Measurements from ENCODE around the gene SPTBN1. TPM values are rescaled to one million over a fixed set of nuclear protein-coding genes. Genes with fewer than 3 reads are reported as not detected.

Gene SPTBN1
- total and polyA plus RNA-seq, 2 donors (not counting 3 experiments of a cell fraction or from before 2014, with no cell fraction given), result 63.3 to 320 TPM

DNA sequence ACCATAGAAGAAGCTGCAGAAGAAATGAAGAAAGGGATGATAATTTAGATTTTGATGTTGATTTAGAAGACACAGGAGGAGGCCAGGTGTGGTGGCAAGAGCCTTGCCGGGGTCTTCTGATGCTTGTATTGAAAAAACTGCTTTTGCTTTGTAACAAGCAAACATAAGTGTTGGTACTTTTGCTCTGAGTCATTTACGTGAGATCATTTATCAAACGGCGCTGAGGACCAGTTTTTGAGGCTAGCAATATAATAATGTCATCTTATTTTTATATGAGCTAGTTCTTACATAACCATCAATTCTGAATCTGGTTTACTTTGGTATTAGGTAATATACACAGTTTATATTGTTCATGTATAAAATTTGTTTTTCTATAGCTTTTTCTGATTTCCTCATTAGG lies 30.6 kb downstream of the SPTBN1 start:
- DNase-seq (ENCODE audit: low read depth, low spot score) (no peak), FAIRE-seq (no peak)
- Histone ChIP-seq H3K36me3 (ENCODE audit: control insufficient read depth in 2 of 2, extremely low read depth in 1 of 2, insufficient read depth in 2 of 2, low read length in 2 of 2) (no peaks in the 10 kb centered on the region), H3K27ac (ENCODE audit: insufficient read depth, low read depth, low read length) (no peak overlapping the region), H3K9ac (replicated peaks; ENCODE audit: extremely low read depth, insufficient read depth, low read length) (no peak overlapping the region), H2AFZ (ENCODE audit: low read depth, low read length) (no peak overlapping the region), H3K4me2 (ENCODE audit: insufficient read depth, low read length) (no peak overlapping the region), H3K4me1 (ENCODE audit: control insufficient read depth, extremely low read depth, insufficient read depth, low read length) (peaks cover 19% of the 10 kb centered on the region), H3K9me1 (replicated peaks; ENCODE audit: control insufficient read depth, extremely low read depth, insufficient read depth, low read length) (no peaks in the 10 kb centered on the region), H3K27me3 (ENCODE audit: control insufficient read depth in 2 of 2, insufficient read depth in 2 of 2, low read length in 2 of 2) (no peaks in the 10 kb centered on the region), H4K20me1 (replicated peaks; ENCODE audit: control insufficient read depth, extremely low read depth, insufficient read depth, low read length) (peaks cover 2% of the 10 kb centered on the region), H3K9me3 (replicated peaks; ENCODE audit: control insufficient read depth, insufficient read depth, low read length) (no peaks in the 10 kb centered on the region), H3K79me2 (ENCODE audit: control insufficient read depth, insufficient read depth, low read length) (peaks cover 25% of the 10 kb centered on the region), H3K4me3 (replicated peaks in 1 of 3; ENCODE audit: insufficient read depth in 1 of 3, low read depth in 1 of 3, low read length in 3 of 3) (no peak overlapping the region)
- intact Hi-C loops (cut with micrococcal nuclease) (no loop called here), dilution Hi-C loops (cut with MboI; ENCODE audit: extremely low pct_ligation_motif_present, low sequenced_read_pairs) (no loop called here)
- ChIA-PET POLR2A (no interaction called here), CTCF (interaction anchor here (0.6 to 0.8 kb wide), 3 partner anchors 102 to 280 kb away, joined by 3 to 5 read pairs (median 4); no protein-coding TSS in a partner anchor)
- TF ChIP-seq POLR2AphosphoS5 (IDR thresholded peaks at IDR 0.05; ENCODE audit: insufficient read depth, low read depth, low read length) (no peak), POLR2A (IDR thresholded peaks at IDR 0.05; ENCODE audit: low read depth, low read length) (no peak), GATA2 (IDR thresholded peaks at IDR 0.05; ENCODE audit: insufficient read depth, insufficient read length, low read depth, low read length) (no peak), MYC (IDR thresholded peaks at IDR 0.05; ENCODE audit: low read depth, low read length) (no peak), FOS (IDR thresholded peaks at IDR 0.05; ENCODE audit: borderline replicate concordance, insufficient read depth, low read length) (no peak), JUN (IDR thresholded peaks at IDR 0.05; ENCODE audit: borderline replicate concordance, insufficient read depth, insufficient read length, low read depth) (no peak), EZH2 (IDR thresholded peaks at IDR 0.05; ENCODE audit: borderline replicate concordance, low read depth, low read length, severe bottlenecking) (no peak)
- TF ChIP-seq, protein P1, sequence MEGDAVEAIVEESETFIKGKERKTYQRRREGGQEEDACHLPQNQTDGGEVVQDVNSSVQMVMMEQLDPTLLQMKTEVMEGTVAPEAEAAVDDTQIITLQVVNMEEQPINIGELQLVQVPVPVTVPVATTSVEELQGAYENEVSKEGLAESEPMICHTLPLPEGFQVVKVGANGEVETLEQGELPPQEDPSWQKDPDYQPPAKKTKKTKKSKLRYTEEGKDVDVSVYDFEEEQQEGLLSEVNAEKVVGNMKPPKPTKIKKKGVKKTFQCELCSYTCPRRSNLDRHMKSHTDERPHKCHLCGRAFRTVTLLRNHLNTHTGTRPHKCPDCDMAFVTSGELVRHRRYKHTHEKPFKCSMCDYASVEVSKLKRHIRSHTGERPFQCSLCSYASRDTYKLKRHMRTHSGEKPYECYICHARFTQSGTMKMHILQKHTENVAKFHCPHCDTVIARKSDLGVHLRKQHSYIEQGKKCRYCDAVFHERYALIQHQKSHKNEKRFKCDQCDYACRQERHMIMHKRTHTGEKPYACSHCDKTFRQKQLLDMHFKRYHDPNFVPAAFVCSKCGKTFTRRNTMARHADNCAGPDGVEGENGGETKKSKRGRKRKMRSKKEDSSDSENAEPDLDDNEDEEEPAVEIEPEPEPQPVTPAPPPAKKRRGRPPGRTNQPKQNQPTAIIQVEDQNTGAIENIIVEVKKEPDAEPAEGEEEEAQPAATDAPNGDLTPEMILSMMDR (IDR thresholded peaks at IDR 0.05; ENCODE audit: extremely low read depth in 1 of 2, insufficient read depth in 1 of 2, low read depth in 1 of 2, low read length in 2 of 2), result no peak
- TF ChIP-seq, protein P2, sequence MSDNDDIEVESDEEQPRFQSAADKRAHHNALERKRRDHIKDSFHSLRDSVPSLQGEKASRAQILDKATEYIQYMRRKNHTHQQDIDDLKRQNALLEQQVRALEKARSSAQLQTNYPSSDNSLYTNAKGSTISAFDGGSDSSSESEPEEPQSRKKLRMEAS (IDR thresholded peaks at IDR 0.05; ENCODE audit: insufficient read depth, insufficient read length), result no peak
- BruUV-seq (replicated peaks), result no TSS peak
